Activated B cell treated with CpG ODN at 0.5 μM for 24 hours (primary cell): ENCODE measurements around the gene MTO1. TPM values are rescaled to one million over a fixed set of nuclear protein-coding genes. Genes with fewer than 3 reads are reported as not detected.

ENCODE experiments used
- ATAC-seq: fragments of 200-7000 bp; cut with Tn5 transposase; one replicate; pipeline ENCODE4 v1.10.0; 2021; ENCODE audit warnings: low read depth, mild to moderate bottlenecking, moderate library complexity
- CTCF ChIA-PET: fragments of 350-600 bp; sonication (Branson Sonifier 250); formaldehyde crosslinking; loops from one replicate; lab custom pipeline; 2021; ENCODE audit warnings: antibody characterized with exemption; lab: Charles Lee
- POLR2A ChIA-PET: fragments of 350-600 bp; sonication (Branson Sonifier 250); formaldehyde crosslinking; loops from one replicate; lab custom pipeline; 2021; ENCODE audit warnings: antibody characterized with exemption; lab: Charles Lee
- DNase-seq: peaks from one replicate; pipeline ENCODE4 v3.0.0; 2022
- H3K27ac Mint-ChIP-seq: one replicate; pipeline ENCODE4 v1.8.0; 2020; ENCODE audit warnings: mixed read lengths
- H3K27me3 Mint-ChIP-seq: one replicate; pipeline ENCODE4 v1.8.0; 2021; ENCODE audit warnings: mixed read lengths
- H3K36me3 Mint-ChIP-seq: one replicate; pipeline ENCODE4 v1.8.0; 2021; ENCODE audit warnings: low read depth, mixed read lengths
- H3K4me1 Mint-ChIP-seq: one replicate; pipeline ENCODE4 v1.8.0; 2021; ENCODE audit warnings: mixed read lengths
- H3K4me3 Mint-ChIP-seq: one replicate; pipeline ENCODE4 v1.8.0; 2020; ENCODE audit warnings: mild to moderate bottlenecking, mixed read lengths
- H3K9me3 Mint-ChIP-seq: one replicate; pipeline ENCODE4 v1.8.0; 2020; ENCODE audit warnings: mixed read lengths
- CTCF ChIP-seq: fragments of 200-600 bp; IDR thresholded peaks from one replicate; pipeline ENCODE4 v1.8.0; 2022; ENCODE audit warnings: antibody characterized with exemption, mild to moderate bottlenecking
- intact Hi-C: fragments of 100-400 bp; cut with micrococcal nuclease; formaldehyde crosslinking; loops from one replicate; pipeline ENCODE4 v1.15.1; 2024
- total RNA-seq: library from RNA; stranded (reverse); gene quantifications from 2 replicates; pipeline ENCODE4 v1.2.3, GENCODE V29; 2022

MTO1 gene
- total RNA-seq, 1 donor from 2014 or later, result 58.5 TPM

GRCh38 chr6:73460056-73460455 lies 1.5 kb upstream of the MTO1 start:
- peak overlapping the region; percentile 35 for H3K4me3 Mint-ChIP-seq
- TF ChIP-seq CTCF, result no peak
- no peaks in the 10 kb centered on the region for H3K27me3 Mint-ChIP-seq
- H3K4me1 Mint-ChIP-seq, result peaks cover 37% of the 10 kb centered on the region
- ATAC-seq, result no peak
- H3K36me3 Mint-ChIP-seq, result peaks cover 16% of the 10 kb centered on the region
- no peaks in the 10 kb centered on the region for H3K9me3 Mint-ChIP-seq
- H3K27ac Mint-ChIP-seq, result peak overlapping the region; percentile 97
- ChIA-PET POLR2A (interaction anchor here (0.6 to 4.0 kb wide), 6 partner anchors 8 to 125 kb away, joined by 3 to 145 read pairs (median 38); partner anchors contain the start of genes CGAS and EEF1A1), CTCF (no interaction called here)
- no peak for DNase-seq
- intact Hi-C loops, result no loop called here

GRCh38 chr6:73471686-73472290 lies 10.3 kb downstream of the MTO1 start:
- Mint-ChIP-seq H3K4me3 (peak overlapping the region; percentile 75), H3K4me1 (peaks cover 25% of the 10 kb centered on the region), H3K36me3 (peaks cover 61% of the 10 kb centered on the region), H3K27me3 (no peaks in the 10 kb centered on the region), H3K9me3 (no peaks in the 10 kb centered on the region), H3K27ac (peak overlapping the region; percentile 90)
- peak; percentile 95 for ATAC-seq
- no peak for DNase-seq
- TF ChIP-seq CTCF, result no peak
- intact Hi-C loops, result loop anchor here (1.0 to 2.0 kb wide), 4 partner anchors 10 to 39 kb away; partner anchors contain the start of genes CGAS and MTO1
- ChIA-PET POLR2A (interaction anchor here (0.6 to 3.4 kb wide), 14 partner anchors 10 to 114 kb away, joined by 3 to 83 read pairs (median 6); partner anchors contain the start of genes CGAS, EEF1A1 and MTO1), CTCF (interaction anchor here (0.7 to 1.8 kb wide), 4 partner anchors 10 to 181 kb away, joined by 3 to 5 read pairs (median 4); partner anchors contain the start of gene MTO1)

- H3K9me3 Mint-ChIP-seq, result no peaks in the 10 kb centered on the region
- H3K36me3 Mint-ChIP-seq, result peaks cover 62% of the 10 kb centered on the region
- ChIA-PET CTCF (no interaction called here), POLR2A (interaction anchor here (0.7 kb wide), 3 partner anchors 15 to 103 kb away, joined by 4 to 6 read pairs (median 4); partner anchors contain the start of gene MTO1)
- H3K27ac Mint-ChIP-seq, result no peak overlapping the region
- TF ChIP-seq CTCF, result no peak
- intact Hi-C loops, result no loop called here
- no peak overlapping the region for H3K4me3 Mint-ChIP-seq
- DNase-seq (no peak), ATAC-seq (no peak)
- no peaks in the 10 kb centered on the region for H3K27me3 Mint-ChIP-seq
- peaks cover 12% of the 10 kb centered on the region for H3K4me1 Mint-ChIP-seq
Observed at GRCh38 chr6:73476723-73477122, 15.2 kb downstream of the MTO1 start.

GRCh38 chr6:73477407-73477806 lies 15.9 kb downstream of the MTO1 start:
- CTCF ChIA-PET, result no interaction called here
- POLR2A ChIA-PET, result interaction anchor here (0.7 kb wide), 1 partner anchor 16 kb away, joined by 6 read pairs; the partner anchor contains the start of gene MTO1
- Mint-ChIP-seq H3K4me3 (no peak overlapping the region), H3K27ac (no peak overlapping the region), H3K4me1 (peaks cover 5% of the 10 kb centered on the region), H3K36me3 (peaks cover 63% of the 10 kb centered on the region), H3K9me3 (no peaks in the 10 kb centered on the region), H3K27me3 (no peaks in the 10 kb centered on the region)
- no peak for ATAC-seq
- intact Hi-C loops, result no loop called here
- DNase-seq, result no peak
- TF ChIP-seq CTCF, result no peak

- no peaks in the 10 kb centered on the region for H3K27me3 Mint-ChIP-seq
- H3K9me3 Mint-ChIP-seq, result no peaks in the 10 kb centered on the region
- TF ChIP-seq CTCF, result no peak
- intact Hi-C loops, result loop anchor here (2.0 kb wide), 1 partner anchor 15 kb away; no protein-coding TSS in a partner anchor
- H3K36me3 Mint-ChIP-seq, result peaks cover 74% of the 10 kb centered on the region
- H3K27ac Mint-ChIP-seq, result no peak overlapping the region
- ATAC-seq (no peak), DNase-seq (no peak)
- CTCF ChIA-PET, result no interaction called here
- no peaks in the 10 kb centered on the region for H3K4me1 Mint-ChIP-seq
- POLR2A ChIA-PET, result interaction anchor here (0.7 to 0.9 kb wide), 2 partner anchors 33 to 38 kb away, joined by 3 to 11 read pairs; no protein-coding TSS in a partner anchor
- no peak overlapping the region for H3K4me3 Mint-ChIP-seq
Observed at GRCh38 chr6:73481969-73482368, 20.4 kb downstream of the MTO1 start.
